Measurements from ENCODE around the gene DNM2.

GRCh38 chr19:10800488-10800887, 82.6 kb downstream of the DNM2 start:
- no peak for TF ChIP-seq CTCF (IDR thresholded peaks at IDR 0.05)
- no peak for TF ChIP-seq REST (IDR thresholded peaks at IDR 0.05; ENCODE audit: insufficient read depth in 1 of 2, low read depth in 2 of 2, low read length in 1 of 2)
- TF ChIP-seq POLR2AphosphoS5 (IDR thresholded peaks at IDR 0.05; ENCODE audit: low read depth, low read length): no peak
- no peak for TF ChIP-seq TCF7L2 (IDR thresholded peaks at IDR 0.05; ENCODE audit: low read depth, low read length)
- no peak for TF ChIP-seq SIN3A (IDR thresholded peaks at IDR 0.05; ENCODE audit: borderline replicate concordance, insufficient read depth, low read depth, low read length)
